Measurements from ENCODE around the gene XPR1.

- TF ChIP-seq CTCF (conservative IDR thresholded peaks at IDR 0.05; ENCODE audit: low read length) (no peak), EZH2phosphoT487 (IDR thresholded peaks at IDR 0.05; ENCODE audit: borderline replicate concordance) (no peak)
These were observed 184.3 kb downstream of the XPR1 start for GRCh38 chr1:180816132-180816531.

All from Loucy (cell line).